Activated T-helper 17 cell treated with anti-CD3 and anti-CD28 coated beads, Interleukin-2, amount 50 U/mL, for 72 hours (primary cell): ENCODE results near the gene ANKRD31. TPM values are rescaled to one million over a fixed set of nuclear protein-coding genes. Genes with fewer than 3 reads are reported as not detected.
"Not testable (repeated sequence)": the region's sequence is repeated elsewhere in the genome, so short reads cannot be mapped to it uniquely, and the experiment has no call there.

Experiments used
- ATAC-seq: fragments of 150-1000 bp; cut with Tn5 transposase; replicated peaks from 2 replicates; pipeline ENCODE4 v1.10.0; 2021; ENCODE audit warnings: mild to moderate bottlenecking, moderate library complexity
- H3K27ac Mint-ChIP-seq: one replicate; pipeline ENCODE4 v1.8.0; 2022; ENCODE audit warnings: mixed read lengths
- H3K27me3 Mint-ChIP-seq: one replicate; pipeline ENCODE4 v1.8.0; 2022; ENCODE audit warnings: mixed read lengths
- H3K36me3 Mint-ChIP-seq: one replicate; pipeline ENCODE4 v1.8.0; 2022; ENCODE audit warnings: low read depth, mild to moderate bottlenecking, mixed read lengths
- H3K4me1 Mint-ChIP-seq: one replicate; pipeline ENCODE4 v1.8.0; 2022; ENCODE audit warnings: mixed read lengths
- H3K4me3 Mint-ChIP-seq: one replicate; pipeline ENCODE4 v1.8.0; 2022; ENCODE audit warnings: mild to moderate bottlenecking, mixed read lengths
- H3K9me3 Mint-ChIP-seq: one replicate; pipeline ENCODE4 v1.8.0; 2022; ENCODE audit warnings: mixed read lengths
- total RNA-seq, 2 donors: library from RNA; stranded (reverse); gene quantifications; one replicate each; pipeline ENCODE4 v1.2.3, GENCODE V29; 2022

ANKRD31 gene, protein sequence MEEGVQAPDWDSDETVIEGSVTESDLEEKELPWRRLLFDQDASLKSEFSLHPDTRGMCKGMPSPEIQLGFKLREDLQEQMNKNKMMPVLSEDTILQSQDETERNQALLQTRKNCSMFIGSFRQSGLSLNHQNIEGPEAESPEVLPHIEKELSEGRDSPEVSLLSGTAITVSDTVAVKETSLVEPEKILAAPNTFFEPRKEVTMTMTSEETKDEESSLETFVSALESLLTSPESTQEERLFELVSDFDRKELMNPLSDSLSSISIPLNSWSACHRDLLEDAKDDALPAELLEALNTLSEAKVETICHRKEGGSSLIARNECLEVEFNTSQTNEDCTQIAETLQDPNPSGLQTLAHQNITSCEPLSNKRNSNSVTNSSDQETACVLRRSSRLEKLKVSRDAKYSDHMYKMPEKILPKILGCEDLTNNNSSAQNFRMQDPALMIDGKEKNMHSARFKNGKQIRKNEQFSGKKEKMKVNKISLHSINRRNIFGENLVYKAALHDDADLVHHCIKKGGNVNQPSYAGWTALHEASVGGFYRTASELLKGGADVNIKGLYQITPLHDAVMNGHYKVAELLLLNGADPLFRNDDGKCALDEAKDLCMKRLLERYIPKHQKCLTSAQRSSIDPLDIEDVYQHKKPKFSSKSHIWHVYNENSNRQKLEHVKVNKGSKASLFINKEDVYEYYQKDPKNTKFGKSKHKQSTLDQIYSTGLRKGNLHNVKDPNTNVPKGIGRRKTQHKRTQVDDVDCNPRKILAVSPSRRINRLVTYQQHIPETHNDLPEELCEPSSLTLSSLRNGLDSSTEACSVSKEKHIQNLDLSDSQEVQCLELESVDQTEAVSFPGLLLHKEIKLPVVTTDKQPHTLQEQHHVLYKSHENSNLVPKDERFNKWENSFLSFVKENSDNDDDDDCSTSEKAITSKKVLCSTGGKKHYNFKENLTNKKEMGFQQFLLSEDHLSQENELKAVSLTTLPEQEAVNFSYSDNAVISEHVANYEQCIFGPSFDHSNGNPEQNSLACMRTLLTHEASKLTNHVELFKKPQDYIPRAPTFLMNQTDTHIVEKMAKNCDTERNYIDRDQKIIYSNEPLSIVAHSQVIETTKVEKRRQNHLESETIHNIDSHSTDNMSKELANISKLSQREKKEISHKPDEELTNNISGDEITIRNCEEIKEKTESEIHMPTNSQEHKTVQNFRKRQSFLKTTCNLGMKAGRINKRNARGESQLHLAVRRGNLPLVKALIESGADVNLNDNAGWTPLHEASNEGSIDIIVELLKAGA (N-terminal part only)
- total RNA-seq, result under 1 TPM; 0.32 to 0.48 TPM

DNA sequence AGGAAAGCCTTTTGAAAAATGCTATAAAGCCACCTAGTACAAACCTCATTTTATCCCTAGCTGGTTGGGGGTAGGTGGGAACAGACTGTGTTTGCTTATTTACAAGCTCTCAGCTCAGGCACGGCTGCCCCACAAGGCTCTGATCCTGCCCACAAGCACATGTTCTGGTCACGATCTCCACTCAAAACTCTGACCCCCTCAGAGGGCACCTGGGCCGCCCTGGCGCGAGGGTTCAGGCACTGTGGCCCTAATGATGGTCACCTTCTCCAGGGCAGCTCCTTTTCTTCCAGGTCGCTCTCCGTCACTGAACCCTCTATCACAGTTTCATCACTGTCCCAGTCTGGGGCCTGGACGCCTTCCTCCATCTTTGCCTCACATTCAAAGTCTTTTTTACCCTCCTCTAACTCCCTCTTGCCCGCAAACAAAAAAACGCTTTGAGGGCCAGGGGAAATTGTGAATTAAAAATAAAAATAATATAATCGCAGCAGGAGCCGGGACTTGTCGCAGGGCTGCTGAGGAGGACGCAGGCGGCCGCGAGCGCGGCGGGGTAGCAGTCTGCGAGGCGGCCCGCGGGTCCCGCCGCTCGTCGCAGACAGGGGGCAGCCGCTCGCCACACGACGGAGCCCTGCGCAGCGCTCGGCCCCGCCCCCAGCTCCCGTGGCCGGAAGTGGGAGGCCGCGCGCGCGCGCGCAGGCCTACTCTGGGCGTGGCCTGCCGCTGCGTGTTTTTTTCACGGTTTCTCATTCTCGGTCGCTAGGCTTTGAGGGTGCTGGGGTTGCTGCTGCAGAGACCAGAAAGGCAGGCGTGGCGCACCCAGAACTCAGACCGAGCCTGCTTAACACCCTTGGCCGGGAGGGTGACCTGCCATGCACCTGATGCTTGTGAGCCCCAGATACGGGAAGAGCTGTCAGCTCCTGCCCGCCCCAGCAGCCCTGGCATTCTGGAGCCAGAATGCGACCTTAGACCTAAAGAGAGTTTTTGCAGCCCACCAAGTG lies at the start of gene ANKRD31:
Gene ANKRD31, minus strand, starts transcription at position 557 of the 995 bp plus-strand sequence. Its CDS starts 192 bp downstream, at position 365.
- no peaks in the 10 kb centered on the region for H3K27me3 Mint-ChIP-seq
- H3K4me1 Mint-ChIP-seq, result no peaks in the 10 kb centered on the region
- H3K9me3 Mint-ChIP-seq, result no peaks in the 10 kb centered on the region
- H3K27ac Mint-ChIP-seq, result peak within 1 kb of the TSS; percentile 84
- H3K4me3 Mint-ChIP-seq, result peak within 1 kb of the TSS; percentile 75
- peak; percentile 99 for ATAC-seq
- no peaks in the 10 kb centered on the region for H3K36me3 Mint-ChIP-seq

DNA sequence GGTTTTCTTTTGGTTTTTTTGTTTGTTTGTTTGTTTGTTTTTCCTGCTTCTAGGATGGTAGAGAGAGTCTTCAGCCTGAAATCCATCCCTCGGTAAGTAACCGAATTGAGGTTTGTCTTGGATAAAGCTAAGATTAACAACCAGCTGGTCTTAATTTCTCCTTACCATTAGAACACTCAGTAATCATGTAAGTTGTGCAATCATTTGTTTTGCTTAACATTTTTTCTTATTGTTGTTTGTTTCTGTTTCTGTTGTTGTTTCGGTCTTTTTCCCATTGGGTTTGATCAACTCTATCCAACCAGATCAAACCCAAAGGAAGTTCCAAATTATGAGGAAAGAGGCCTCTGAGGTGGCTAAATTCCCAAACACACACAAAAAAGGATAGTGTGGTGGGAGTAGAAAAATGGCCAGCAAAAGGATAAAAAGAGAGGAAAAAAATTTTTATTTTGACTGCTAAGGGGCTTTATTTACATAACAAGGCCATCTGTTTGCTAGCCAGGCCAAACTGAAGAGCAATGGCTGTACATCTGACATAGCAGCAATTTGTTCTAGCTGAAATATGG lies 49.6 kb upstream of the ANKRD31 start:
- Mint-ChIP-seq H3K27ac (no peak overlapping the region), H3K36me3 (no peaks in the 10 kb centered on the region), H3K27me3 (no peaks in the 10 kb centered on the region), H3K9me3 (no peaks in the 10 kb centered on the region), H3K4me3 (no peak overlapping the region), H3K4me1 (no peaks in the 10 kb centered on the region)
- no peak for ATAC-seq

DNA sequence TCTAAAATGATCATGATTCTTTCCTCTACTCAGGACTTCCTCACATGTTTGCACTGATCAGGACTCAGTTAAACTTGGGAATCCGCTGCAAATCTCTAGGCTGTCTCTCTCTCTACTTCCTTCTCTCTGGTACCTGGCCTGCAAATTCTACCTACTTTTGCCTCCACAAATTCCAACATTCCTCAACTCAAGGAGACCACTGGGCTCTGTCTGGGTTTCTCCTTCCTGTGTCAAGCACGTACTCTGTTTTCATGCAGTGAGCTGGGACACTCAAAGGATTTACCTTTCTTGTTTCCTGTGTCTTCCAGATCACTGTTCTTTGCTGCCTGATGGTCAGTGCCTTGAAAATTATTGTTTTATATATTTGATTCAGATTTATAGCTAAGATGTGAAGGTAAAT lies 45.9 kb upstream of the ANKRD31 start:
- H3K36me3 Mint-ChIP-seq, result no peaks in the 10 kb centered on the region
- H3K27me3 Mint-ChIP-seq, result no peaks in the 10 kb centered on the region
- no peaks in the 10 kb centered on the region for H3K4me1 Mint-ChIP-seq
- no peak overlapping the region for H3K27ac Mint-ChIP-seq
- no peak for ATAC-seq
- H3K9me3 Mint-ChIP-seq, result no peaks in the 10 kb centered on the region
- H3K4me3 Mint-ChIP-seq, result no peak overlapping the region

DNA sequence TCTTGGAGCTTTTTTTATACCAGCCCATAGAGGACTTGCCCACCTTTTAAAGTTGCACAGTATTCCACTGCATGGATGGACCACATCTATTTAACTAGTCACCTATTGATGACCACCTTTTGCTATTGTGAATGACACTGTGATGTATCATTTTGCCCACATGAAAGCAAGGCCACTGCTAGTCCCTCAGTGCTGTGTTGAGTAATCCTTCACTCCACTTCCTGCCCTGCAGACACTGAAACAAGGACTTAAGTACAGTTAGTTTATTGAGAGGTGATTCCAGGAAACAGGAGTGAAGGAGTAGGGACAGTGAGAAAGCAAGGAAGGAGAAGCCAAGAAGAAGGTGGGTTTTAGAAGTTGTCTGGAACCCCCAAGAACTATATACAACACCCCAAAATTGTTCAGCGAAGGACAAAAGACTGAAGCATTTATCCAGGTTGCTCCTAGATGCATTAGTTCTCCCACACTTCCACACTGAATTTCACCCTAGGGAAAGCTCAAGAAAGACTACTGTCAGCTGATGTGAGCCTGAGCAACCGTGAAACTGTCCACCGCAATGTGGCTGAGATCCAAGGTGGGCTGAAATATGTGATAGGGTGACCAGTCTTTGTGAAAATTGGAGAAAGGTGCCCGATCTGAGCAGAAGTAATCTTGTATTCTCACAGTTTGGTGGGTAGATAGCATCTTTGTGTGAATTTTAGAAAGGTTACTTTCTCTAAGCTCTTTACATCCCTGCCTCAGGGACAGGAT lies 45.2 kb upstream of the ANKRD31 start:
- Mint-ChIP-seq H3K9me3 (no peaks in the 10 kb centered on the region), H3K27ac (no peak overlapping the region), H3K27me3 (no peaks in the 10 kb centered on the region), H3K36me3 (no peaks in the 10 kb centered on the region), H3K4me1 (no peaks in the 10 kb centered on the region), H3K4me3 (no peak overlapping the region)
- peak; percentile 24 for ATAC-seq

DNA sequence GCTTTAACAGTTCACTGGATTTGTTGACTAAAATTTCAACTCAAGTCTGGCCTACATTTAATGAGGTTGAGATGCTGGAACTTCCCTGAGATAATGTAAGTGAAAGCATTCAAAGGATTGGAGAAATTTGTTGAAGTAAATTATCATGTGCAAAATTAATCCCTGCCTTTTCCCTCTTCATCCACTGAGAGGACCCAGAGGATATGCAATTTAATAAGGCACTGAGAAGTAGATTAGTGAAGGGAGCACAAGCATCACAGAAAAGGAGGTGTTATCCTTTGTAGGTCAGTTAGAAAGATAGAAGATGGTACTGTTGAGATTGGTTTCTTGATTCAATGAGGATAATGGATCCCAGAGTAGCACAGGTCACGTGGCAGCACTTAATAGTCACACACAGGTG lies 42.6 kb upstream of the ANKRD31 start:
- no peaks in the 10 kb centered on the region for H3K4me1 Mint-ChIP-seq
- H3K36me3 Mint-ChIP-seq, result no peaks in the 10 kb centered on the region
- no peak overlapping the region for H3K27ac Mint-ChIP-seq
- H3K4me3 Mint-ChIP-seq, result no peak overlapping the region
- no peaks in the 10 kb centered on the region for H3K9me3 Mint-ChIP-seq
- no peaks in the 10 kb centered on the region for H3K27me3 Mint-ChIP-seq
- ATAC-seq, result no peak

DNA sequence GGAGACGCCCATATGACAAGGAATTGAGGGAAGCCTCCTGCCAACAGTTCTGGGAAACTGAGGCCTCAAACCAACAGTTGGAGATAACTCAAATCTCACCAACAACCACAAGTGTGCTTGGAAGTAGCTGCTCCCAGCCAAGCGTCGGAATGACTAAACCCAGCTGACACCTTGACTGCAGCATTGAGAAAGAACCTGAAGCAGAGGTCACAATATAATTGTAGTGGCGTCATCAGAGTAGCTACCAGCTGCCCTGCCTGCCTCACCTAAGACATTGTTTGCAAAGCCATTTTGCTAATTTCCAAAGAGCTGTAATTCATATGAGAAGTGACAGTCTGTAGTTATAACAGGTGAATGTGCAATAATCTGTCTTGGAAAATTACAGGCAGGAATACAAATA lies 40.8 kb upstream of the ANKRD31 start:
- no peaks in the 10 kb centered on the region for H3K4me1 Mint-ChIP-seq
- no peak overlapping the region for H3K27ac Mint-ChIP-seq
- no peaks in the 10 kb centered on the region for H3K36me3 Mint-ChIP-seq
- H3K4me3 Mint-ChIP-seq, result no peak overlapping the region
- no peak for ATAC-seq
- H3K9me3 Mint-ChIP-seq, result no peaks in the 10 kb centered on the region
- no peaks in the 10 kb centered on the region for H3K27me3 Mint-ChIP-seq

DNA sequence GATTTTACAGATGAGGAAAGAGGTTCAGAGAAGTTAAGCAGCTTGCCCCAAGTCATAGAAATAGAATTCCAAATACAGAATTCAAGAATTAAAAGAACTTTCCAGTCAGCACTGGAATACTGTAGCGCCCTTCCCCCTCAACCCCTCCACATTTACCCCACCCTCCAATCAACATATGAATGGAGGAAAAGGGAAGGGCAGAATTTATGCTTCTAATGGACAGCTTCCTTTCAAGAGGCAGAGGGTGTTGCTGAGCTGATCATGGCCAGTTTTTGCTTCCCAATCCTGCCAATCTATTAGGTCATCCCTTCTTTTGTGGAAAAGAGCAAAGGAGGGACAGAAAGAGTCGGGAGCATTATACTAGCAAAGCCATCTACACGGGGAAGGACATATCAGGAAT lies 39.1 kb upstream of the ANKRD31 start:
- H3K4me1 Mint-ChIP-seq, result no peaks in the 10 kb centered on the region
- no peaks in the 10 kb centered on the region for H3K27me3 Mint-ChIP-seq
- no peak overlapping the region for H3K4me3 Mint-ChIP-seq
- no peaks in the 10 kb centered on the region for H3K9me3 Mint-ChIP-seq
- ATAC-seq, result no peak
- no peaks in the 10 kb centered on the region for H3K36me3 Mint-ChIP-seq
- H3K27ac Mint-ChIP-seq, result no peak overlapping the region

DNA sequence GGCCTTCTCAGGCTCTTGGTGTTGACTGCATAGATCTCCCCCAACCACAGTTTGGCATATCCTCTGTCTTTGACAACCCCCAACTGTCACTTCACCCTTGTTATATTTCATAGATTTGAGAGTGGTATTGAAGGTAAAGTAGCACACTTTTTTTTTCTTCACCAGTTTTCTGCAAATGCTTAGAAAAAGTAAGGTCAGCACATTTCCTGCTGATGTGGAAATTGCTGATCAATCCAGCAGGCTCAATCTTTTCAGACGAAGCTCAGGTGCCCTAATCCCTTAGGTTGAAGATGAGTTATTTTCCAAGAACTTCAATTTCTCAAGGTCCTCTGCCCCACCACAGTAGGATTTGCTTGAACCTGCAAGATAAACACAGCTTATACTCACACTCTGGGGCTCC lies 38.5 kb upstream of the ANKRD31 start:
- Mint-ChIP-seq H3K27me3 (no peaks in the 10 kb centered on the region), H3K4me1 (no peaks in the 10 kb centered on the region), H3K9me3 (no peaks in the 10 kb centered on the region), H3K4me3 (no peak overlapping the region), H3K36me3 (no peaks in the 10 kb centered on the region), H3K27ac (no peak overlapping the region)
- ATAC-seq, result no peak

DNA sequence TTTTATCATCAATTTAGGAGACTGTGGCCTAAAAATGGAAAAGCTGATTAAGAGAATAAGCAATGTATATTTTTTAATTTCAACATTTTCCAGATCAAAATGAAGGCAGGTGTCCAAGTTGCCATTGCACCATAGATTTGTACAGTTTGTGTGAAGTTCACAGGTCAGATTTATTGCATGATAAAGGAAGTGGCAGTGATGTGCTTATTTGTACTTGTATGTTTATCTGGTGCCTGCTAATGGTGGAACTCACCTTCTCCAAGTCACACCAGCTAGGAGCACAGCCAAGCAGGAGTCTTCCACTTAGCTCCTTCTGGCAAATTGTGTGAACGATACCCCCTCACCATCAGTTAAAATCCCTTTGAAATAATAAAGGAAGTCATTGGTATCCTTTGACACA lies 37.8 kb upstream of the ANKRD31 start:
- Mint-ChIP-seq H3K27ac (no peak overlapping the region), H3K9me3 (no peaks in the 10 kb centered on the region), H3K27me3 (no peaks in the 10 kb centered on the region), H3K4me3 (no peak overlapping the region), H3K36me3 (no peaks in the 10 kb centered on the region), H3K4me1 (no peaks in the 10 kb centered on the region)
- ATAC-seq, result no peak

DNA sequence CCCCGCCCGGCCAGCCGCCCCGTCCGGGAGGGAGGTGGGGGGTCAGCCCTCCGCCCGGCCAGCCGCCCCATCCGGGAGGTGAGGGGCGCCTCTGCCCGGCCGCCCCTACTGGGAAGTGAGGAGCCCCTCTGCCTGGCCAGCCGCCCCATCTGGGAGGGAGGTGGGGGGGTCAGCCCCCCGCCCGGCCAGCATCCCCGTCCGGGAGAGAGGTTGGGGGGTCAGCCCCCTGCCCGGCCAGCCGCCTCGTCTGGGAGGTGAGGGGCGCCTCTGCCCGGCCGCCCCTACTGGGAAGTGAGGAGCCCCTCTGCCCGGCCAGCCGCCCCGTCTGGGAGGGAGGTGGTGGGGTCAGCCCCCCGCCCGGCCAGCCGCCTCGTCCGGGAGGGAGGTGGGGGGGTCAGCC lies 33.9 kb upstream of the ANKRD31 start:
- H3K4me1 Mint-ChIP-seq, H3K27me3 Mint-ChIP-seq, H3K27ac Mint-ChIP-seq, H3K36me3 Mint-ChIP-seq, H3K9me3 Mint-ChIP-seq, ATAC-seq, H3K4me3 Mint-ChIP-seq: not testable (repeated sequence)

DNA sequence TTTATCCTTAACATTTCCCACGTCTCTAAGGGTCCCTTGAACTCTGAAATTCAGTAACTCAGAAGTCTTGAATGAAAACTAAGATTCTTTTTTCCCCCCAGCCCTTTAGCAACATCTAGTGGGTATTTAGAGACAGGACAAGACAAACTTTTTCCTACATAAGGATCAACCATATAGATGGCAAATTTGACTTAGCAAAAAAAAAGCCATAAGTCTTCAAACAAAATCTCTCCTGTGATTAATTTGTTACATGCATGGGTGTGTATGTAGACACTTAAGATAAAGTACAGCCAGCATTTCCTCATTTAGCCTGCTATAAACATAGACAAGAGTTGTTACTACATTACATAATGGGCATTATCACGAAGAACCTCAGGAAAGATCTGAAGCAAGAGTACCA lies 29.1 kb upstream of the ANKRD31 start:
- no peaks in the 10 kb centered on the region for H3K9me3 Mint-ChIP-seq
- no peak overlapping the region for H3K27ac Mint-ChIP-seq
- H3K36me3 Mint-ChIP-seq, result no peaks in the 10 kb centered on the region
- no peak overlapping the region for H3K4me3 Mint-ChIP-seq
- H3K4me1 Mint-ChIP-seq, result no peaks in the 10 kb centered on the region
- ATAC-seq, result no peak
- H3K27me3 Mint-ChIP-seq, result peaks cover 5% of the 10 kb centered on the region

DNA sequence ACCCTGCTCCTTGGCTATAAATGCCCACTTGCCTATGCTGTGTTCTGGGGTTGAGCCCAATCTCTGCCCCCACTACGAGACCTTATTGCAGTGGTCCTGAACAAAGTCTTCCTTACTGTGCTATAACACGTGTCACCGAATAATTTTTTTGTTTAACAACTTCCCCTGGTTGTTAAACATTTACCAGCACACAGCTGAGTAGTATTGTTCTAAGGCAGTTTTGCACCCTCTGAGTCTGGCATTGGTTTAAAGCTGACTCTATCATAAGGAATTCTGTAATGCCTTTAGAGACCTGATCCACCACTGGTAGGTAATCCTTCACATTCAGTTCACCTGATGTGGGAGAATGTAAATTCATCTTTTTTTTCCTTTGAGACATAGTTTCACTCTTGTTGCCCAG lies 25.6 kb upstream of the ANKRD31 start:
- no peaks in the 10 kb centered on the region for H3K4me1 Mint-ChIP-seq
- ATAC-seq, result no peak
- no peak overlapping the region for H3K27ac Mint-ChIP-seq
- no peaks in the 10 kb centered on the region for H3K36me3 Mint-ChIP-seq
- no peak overlapping the region for H3K4me3 Mint-ChIP-seq
- peaks cover 13% of the 10 kb centered on the region for H3K27me3 Mint-ChIP-seq
- H3K9me3 Mint-ChIP-seq, result no peaks in the 10 kb centered on the region

DNA sequence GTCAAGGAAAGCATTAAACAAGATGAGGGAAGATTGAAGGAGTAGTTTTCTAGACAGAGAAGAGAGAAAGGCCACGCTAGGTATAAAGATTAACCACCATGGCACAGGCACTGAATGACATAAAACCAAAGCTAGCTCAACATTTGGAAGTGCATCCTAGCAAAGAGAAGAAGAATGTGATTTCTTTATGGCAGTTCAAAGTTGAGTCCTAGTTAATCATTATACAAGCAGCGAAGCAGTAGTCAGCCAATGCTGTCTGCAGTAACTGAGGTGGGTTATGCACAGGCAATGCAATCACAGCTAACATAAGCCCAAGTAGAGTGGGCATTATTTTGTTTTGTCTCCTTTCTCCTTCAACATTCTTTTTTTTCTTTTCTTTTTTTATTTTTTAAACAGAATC lies 24.0 kb upstream of the ANKRD31 start:
- Mint-ChIP-seq H3K27me3 (peaks cover 16% of the 10 kb centered on the region), H3K4me1 (no peaks in the 10 kb centered on the region)

More for the DNA sequence above, 24.0 kb upstream of the ANKRD31 start:
- no peak for ATAC-seq
- no peaks in the 10 kb centered on the region for H3K36me3 Mint-ChIP-seq
- no peak overlapping the region for H3K27ac Mint-ChIP-seq
- H3K9me3 Mint-ChIP-seq, result no peaks in the 10 kb centered on the region
- H3K4me3 Mint-ChIP-seq, result no peak overlapping the region
